Measurements from ENCODE around the gene GGTLC1.
"Not testable (repeated sequence)": the region's sequence is repeated elsewhere in the genome, so short reads cannot be mapped to it uniquely, and the experiment has no call there.

Gene GGTLC1

DNA sequence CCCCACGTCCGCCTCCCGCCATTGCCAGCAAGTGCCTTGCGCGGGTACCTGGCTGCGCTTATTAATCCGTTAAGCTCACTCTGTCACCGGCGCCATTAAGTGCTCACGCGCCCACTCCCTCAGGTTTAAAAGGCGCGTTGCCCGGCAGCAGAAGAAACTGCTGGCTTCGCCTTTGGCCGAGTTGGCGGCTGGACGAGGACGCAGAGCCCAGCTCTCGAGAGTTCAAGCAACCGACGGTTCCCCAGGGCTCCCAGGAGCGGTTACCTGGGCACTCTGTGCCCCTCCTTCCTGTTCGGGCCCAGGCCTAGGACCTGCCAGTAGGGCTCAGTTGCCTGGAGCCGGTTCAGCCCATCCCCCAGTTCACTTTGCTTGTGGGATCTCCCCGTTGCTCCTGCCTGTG lies at the start of gene GGTLC1:
TSS of gene GGTLC1 (minus strand) at position 219 of the 400 bp plus-strand sequence. CDS start 2,168 bp downstream, outside the sequence.
- DNase-seq (ENCODE audit: low read depth), result no peak

DNA sequence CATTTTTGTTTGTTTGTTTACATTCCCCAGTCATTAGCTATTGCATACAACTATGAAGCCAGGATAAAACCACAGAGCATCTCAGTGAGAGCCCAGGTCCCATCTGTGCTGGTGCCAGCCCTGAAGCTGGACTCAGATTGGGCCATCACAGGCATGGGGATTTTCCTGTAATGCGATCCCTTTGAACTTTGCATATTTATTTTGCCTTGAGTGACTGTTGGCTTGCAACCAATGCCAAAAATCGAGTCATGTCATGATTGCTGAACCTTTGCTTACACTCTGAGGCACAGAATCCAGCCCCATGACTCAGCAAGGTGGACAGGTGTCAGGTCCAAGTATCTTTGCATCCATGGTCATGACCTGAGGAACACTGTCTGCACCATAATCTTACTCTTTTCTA lies 46.2 kb upstream of the GGTLC1 start:
- DNase-seq (ENCODE audit: low read depth), result no peak

DNA sequence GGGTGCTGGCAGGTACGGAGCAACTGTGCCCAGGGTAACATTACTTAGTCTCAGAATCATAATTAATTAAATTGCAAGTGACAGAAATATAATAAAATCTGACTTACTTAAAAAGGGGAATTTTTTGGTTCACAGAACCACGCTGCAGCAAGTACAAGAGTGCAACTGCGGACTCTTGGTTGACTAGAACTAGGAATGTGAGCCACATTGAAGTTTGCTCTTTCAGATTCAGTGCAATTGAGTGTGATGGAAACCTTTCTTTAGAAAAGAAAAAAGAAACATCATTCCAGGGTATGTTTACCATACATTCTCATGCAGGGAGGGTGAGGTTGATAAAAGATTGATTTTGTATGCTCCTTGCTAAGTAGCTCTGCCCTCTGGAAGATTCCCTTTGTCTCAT lies 45.0 kb upstream of the GGTLC1 start:
- DNase-seq (ENCODE audit: low read depth), result no peak

DNA sequence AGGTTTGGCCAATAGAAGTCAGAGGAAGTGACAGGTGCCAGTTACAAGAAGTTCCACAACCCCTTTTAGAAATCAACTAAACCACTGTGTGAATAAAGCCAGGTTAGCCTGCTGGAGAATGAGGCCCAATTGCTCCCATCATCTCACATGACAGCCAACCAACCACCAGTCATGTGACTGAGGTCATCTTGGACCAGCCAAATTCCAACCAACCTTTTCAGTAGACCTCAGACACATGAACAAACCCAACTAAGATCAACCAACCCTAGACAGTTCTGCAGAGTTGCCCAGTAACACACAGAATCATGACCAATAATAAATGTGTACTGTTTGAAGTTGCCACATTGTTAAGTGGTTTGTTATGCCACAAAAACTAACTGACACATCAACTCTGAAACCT lies 44.6 kb upstream of the GGTLC1 start:
- no peak for DNase-seq (ENCODE audit: low read depth)

DNA sequence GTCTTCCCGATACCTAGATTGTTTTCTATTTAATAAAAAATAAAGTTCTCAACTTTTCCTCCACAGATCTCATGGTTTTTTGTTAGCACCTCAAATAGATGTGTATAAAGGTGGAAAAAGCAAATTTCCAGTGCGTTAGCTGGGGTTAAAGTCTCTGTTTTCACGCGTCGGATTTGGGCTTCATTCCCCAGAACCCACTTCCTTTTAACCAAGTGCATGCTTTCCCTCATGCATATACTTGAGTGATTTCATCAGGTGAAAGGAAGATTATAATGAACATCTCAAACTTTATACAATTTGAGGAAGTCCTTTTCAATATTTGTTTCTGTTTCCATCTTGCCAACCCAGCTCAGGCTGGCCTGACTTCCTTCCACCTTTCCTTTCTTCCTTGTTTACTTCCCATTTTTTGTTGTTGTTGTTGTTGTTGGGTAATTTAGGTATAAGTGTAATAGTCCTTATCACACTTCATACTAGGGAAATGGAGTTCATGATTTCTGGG lies 43.9 kb upstream of the GGTLC1 start:
- no peak for DNase-seq (ENCODE audit: low read depth)

DNA sequence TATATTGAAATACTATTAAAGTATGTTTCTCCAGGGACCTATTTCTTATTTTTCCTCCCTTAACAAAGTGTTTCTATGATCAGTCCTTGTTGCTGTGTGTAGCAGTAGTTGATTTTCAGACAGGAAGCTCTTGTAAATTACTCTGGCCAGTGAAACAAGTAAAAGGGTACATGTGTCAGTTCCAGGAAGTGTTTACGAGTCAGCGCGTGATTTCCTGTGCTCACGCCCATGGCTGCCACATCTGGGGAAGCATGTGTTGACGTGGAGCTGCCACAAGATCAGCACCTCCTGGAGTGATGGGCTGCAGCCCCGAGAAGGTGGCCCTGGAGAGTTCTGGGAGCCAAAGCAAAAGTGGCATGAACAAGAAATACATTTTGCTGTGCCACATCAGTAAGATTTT lies 38.6 kb upstream of the GGTLC1 start:
- no peak for DNase-seq (ENCODE audit: low read depth)

DNA sequence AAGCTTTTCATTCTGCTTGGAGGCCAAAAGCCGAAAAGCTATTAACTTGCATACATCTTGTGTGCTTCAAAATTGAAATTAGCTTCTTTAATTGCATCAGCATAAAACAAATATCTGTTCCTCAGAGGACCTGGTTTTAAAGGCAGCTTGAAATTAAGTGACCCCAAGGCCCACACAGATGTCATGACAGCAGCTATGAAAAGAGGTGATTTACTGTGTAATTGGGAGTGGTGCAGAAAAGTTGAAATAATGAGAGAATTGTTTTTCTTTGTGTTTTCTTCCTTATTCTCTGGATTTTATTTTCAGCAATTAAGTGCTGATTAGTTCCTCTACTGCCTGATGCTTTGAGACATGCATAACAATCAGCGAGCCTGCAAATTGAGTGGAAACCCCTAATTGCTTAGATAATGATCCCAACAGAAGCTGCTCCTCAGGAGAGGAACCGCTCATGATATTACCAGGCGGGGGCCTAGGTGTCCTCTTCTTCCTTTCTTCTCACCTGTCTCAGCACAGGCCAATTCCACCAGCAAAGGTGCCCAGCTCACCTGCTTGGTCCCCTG lies 34.1 kb upstream of the GGTLC1 start:
- no peak for DNase-seq (ENCODE audit: low read depth)

DNA sequence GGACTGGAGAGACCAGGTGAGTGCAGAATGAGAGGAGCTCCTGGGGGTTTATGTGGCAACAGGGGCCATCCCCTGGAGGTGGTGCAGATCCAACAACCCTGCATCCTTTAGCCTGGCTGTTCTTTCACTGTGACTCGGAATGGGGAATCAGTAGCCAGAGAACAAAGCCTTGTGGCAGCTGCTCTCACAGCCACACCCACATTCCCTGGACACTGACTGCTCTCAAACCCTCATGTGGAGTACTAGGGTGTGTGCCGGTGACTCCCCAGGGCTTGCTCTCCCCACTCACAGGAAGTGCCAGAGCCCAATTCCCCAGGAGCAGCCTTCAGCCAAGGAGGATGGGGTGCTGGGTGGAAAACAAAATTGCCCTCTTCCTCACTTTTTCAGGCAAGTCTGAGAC lies 30.2 kb upstream of the GGTLC1 start:
- no peak for DNase-seq (ENCODE audit: low read depth)

DNA sequence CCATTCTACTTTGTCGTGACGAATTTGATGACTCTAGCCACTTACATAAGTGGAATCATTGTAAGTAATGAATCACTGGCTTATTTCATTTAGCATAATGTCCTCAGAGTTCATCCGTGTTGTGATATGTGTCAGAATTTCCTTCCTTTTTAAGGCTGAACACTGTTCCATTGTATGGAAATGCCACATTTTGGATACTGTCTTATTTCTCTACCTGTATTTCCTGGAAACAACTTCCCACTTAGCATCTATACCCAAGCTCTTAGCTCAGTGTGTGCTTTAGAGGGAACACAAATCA lies 28.8 kb upstream of the GGTLC1 start:
- DNase-seq (ENCODE audit: low read depth), result no peak

DNA sequence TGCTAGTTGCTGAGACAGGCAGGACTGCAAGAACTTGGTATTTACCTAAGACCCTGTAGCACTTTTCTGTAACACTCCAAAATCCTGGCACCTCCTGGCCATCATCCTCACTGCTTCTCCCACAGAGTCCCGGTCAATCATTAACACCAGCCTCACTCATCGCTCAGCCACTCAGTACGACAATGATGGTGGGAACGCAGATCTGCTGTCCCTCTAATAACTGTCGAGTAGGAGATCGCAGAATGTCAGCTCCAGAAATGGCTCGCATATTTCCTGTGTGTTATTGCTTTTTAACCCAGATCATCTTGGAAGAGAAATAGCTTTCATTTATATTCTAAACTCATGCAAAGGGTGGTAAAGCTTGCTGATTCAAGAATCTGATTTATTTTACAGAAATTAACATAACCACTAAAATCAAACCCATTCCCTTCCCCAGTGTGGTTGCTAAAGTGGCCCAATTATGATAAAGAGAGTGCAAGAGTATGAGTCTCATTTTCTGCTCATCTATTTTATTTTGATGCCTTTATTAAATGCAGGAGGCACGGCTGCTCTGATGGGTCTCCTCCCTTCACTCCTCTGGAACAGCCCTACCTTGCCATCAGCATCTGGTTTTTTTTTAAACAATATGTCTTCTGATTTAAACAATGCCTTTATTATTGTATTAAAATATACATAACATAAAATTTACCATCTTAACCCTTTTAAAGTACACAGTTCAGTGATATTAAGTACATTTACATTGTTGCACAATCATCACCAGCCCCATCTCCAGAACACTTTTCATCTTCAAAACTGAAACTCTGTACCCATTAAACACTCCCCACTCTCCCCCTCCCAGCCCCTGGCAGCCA lies 28.3 kb upstream of the GGTLC1 start:
- DNase-seq (ENCODE audit: low read depth), result no peak

DNA sequence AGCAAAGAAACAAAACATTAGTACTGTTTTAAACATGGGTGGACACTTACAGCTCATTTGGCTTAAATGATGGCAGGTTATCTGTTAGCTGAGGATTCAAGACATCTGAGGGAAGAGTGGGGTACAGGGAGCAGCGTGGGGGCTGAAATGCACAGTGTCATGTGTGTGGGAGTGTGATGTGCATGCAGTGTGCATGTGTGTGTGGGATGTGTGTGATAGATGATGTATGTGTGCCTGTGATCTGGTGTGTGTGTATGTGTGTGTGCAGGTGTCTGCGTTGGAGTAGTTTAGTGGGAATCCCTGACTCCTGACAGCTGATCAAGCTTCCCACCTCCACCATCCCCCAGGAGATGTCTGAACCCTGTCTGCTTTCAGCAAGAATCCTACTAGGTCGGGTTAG lies 25.4 kb upstream of the GGTLC1 start:
- DNase-seq (ENCODE audit: low read depth), result no peak

DNA sequence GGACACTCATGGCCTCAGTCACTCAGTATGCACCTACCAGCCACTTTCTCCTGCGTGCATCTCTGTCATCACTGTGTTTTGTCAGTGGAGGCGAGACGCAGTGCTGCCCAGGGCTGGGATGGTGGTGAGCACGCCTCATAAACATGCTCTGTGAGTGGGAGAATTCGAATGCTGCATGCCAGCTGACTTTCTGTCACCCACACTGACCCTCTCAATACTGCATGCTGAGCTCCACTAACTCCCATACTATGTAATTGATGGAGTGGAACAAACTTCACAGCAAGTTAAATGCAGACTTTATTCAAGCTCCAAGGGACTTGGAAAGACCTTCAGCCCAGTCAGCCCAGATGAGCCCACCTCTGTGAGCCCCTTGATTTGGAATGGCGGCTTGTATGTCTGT lies 22.7 kb upstream of the GGTLC1 start:
- DNase-seq (ENCODE audit: low read depth), result no peak

DNA sequence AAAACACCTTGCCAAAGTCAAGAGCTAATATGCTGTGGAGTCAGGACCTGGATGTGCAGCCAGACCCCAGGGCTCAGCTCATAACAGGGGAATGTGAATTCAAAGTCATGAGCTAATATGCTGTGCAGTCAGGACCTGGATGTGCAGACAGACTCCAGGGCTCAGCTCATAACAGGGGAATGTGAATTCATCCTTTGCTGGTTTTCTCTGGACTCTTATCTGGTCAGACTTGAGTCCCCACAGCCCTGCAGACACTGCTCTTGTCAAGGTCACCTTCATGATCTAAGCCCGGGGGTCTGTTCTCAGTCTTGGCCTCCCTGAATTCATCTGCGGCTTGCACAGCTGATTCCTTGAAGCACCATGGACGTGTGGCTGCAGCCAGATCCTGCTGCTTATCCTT lies 19.2 kb upstream of the GGTLC1 start:
- DNase-seq (ENCODE audit: low read depth), result no peak

DNA sequence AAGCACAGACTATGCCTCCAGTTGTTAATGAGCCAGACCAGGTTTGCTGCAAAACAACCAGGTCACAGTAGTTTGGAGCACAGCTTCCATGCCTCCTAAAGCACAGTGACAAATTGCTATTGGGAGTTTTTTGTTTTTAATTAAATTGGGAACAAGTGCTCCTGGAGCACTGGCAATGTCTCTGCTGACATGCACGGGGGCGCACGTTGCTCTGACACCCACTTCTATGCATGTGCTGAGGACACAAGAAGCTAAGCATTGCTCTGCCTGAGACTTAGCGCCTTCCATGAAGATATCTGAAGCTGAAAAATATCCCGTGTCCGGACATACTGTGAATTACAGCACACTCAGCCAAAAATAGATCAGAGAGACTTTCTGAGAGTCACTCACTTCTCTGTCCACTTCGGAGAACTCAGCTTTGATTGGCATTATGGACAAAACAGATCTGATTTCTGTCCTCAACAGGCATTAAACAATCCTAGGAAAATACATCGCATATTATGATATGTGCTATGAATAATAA lies 18.6 kb upstream of the GGTLC1 start:
- no peak for DNase-seq (ENCODE audit: low read depth)

DNA sequence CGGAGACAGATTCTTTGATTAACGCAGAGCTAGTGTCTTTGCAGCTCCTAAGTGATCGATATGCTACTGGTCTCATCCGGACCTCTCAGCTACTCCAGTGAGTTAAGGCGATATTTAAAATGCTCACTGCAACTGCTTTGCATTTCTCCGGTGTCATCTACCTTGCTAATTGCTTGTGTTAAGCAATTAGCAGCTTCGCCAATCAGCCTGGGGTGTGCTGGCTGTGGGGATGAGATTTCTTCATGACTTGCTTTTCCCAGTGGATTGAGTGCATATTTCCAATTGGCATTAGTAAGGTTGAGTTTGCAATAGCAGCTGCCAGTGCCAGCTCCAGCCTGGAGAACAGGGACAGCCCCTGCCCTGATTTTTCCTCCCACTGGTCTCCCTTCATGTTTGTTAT lies 18.0 kb upstream of the GGTLC1 start:
- no peak for DNase-seq (ENCODE audit: low read depth)

DNA sequence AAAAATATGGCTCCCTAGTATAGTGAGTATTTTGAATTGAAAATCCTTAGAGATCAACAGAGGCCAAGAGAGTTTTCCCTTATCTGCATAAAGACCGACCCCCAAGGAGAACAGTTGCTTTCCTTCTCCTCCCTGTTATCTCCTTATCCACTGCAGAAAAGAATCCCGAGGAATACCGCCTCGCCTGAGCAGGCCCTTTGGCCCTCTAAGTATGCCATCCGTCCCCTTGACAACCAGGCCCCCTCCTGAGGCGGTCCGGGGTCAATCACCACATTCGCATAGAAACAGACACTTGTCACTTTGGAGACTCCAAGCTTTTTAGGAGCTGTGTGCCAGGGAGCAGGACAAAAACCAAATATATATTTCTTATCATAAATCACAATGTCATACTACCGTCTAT lies 15.9 kb upstream of the GGTLC1 start:
- DNase-seq (ENCODE audit: low read depth), result no peak

DNA sequence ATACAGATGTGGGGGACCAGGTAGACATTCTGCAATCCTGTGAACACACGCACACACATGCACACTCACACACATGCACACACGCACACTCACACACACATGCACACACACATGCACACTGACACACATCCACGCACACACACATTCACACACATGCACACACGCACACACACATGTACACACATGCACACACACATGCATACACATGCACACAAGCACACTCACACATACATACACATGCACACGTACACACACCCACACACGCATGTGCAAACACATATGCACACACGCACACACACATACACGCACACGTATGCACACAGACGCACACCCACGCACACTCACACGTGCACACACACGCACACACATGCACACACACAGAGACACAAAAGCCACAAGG lies 14.3 kb upstream of the GGTLC1 start:
- no peak for DNase-seq (ENCODE audit: low read depth)

DNA sequence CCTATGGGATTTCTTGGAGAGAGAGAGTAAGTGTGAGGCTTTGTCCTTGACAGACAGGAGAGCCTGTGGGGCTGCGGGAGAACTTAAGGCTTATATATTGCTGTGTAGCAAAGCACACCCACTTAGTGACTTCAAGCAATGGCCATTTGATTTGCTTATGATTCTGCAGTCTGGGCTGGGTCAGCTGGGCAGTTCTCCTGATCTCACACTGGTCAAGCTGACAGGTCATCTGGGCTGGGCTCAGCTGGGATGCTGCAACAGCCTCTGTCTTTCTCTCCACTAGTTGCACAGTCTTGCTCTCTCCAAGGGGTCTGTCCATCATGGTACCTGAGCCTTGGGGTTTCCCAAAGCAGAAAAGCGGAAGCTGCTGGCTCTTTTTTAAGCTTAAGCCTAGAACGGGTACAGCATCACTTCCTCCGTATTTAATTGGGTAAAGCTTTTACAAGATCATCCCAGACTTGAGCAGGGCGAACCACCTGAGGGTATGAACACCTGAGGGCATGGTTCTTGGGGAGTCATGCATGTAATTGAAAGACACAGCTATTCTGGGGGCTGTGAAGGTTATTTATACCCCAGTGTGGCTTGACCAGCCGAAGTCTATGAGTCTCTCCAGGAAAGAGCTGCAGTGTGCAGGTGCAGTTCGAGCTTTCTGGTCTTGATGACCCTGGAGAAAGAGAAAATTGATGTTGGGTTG lies 13.3 kb upstream of the GGTLC1 start:
- no peak for DNase-seq (ENCODE audit: low read depth)

DNA sequence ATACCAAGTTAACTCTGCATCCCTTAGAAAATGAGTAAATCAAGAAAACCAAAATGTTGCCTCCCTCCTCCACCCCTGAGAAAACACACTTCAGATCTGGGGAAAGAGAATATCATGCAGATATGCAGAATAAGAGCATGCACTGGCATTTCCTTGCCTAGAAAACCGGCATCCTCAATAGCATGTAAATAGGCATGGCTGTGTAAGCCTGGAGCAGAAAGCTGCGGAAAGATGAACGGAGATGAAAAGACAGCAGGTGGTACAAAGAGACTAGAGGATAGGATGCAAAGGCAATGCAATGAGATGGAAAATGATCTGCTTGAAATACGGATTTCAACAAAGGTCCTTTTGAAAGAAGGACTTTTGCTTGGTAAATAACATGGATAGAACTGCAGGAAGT lies 10.3 kb upstream of the GGTLC1 start:
- no peak for DNase-seq (ENCODE audit: low read depth)

DNA sequence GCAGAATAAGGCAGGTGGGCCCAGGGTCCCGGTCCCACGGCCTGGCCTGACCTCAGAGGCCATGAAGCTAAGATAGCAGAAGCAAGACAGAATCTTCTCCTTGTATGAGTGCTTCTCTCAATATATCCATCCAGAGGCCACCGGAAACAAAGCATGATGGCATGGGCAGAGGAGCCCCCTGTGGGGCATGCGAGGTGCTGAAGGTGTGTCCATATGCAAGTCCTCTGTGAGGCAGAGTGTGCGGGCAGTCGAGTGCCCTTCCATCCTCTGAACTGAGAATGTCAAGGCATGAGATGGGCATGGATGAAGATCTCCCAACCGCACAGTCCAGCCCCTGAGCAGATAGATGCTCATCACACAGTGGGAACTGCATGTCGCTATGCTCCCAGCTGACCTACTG lies 9.8 kb upstream of the GGTLC1 start:
- DNase-seq (ENCODE audit: low read depth), result no peak

DNA sequence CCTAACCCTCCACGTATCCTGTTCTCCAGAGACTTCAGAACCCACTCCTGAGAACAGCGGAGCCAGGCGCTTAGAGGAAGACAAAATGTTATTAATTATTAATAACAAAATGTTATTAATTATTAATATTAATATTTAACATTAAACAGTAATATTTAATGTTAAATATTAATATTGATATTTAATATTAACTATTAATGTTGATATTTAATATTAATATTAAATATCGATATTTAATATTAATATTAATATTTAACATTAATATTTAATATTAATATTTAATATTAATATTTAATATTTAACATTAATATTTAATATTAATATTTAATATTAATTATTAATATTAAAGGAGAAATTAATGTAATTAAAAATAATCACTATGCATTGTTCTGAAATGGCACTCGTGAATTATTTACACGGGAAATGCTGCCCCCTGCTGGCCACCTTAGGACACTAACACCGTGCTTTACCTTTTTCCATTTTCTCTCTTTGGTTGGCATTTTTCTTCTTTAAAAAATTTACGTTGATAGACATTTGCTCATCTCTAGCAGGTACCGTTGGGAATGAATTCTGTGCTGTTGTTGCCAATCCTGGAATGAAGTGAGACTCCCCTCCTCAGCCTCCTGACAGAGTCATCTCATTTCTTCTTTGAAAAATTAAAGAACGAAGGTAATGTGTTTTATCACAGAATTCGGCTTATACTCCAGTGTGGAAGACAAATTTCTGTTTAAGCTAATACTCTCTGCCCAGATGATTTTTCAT lies 7.5 kb upstream of the GGTLC1 start:
- DNase-seq (ENCODE audit: low read depth), result no peak

DNA sequence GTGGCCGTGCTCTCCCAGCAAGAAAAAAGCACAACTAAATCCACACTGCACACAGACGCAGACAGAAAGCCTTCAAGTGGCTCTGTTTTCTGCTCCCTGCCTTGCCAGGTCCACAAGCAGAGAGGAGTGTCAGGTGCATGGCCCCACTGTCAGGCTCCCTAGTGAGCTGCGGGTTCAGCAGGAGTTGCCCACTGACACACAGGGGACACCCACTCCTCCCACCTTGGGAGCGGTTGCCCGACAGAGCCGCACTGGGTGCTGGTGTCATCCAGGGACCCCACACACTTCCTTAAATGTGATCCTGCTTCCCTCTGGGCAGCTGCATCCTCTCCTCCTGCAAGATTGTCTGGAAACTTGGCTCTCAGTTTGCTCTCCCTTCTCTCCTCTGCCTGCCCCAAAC lies 6.7 kb upstream of the GGTLC1 start:
- DNase-seq (ENCODE audit: low read depth), result not testable (repeated sequence)

Measured in GM04503 (cell line).